ENCODE data around the gene XYLT1.

Gene XYLT1

GRCh38 chr16:17377360-17378324, 93.1 kb downstream of the XYLT1 start:
- DNase-seq (ENCODE audit: low read depth in 2 of 2, low spot score in 1 of 2): no peak

- no peak for DNase-seq (ENCODE audit: low read depth in 2 of 2, low spot score in 1 of 2)
Observed at GRCh38 chr16:17375461-17376304, 95.1 kb downstream of the XYLT1 start.

GRCh38 chr16:17374668-17375255, 96.0 kb downstream of the XYLT1 start:
- no peak for DNase-seq (ENCODE audit: low read depth in 2 of 2, low spot score in 1 of 2)

GRCh38 chr16:17373533-17373932, 97.2 kb downstream of the XYLT1 start:
- DNase-seq (ENCODE audit: low read depth in 2 of 2, low spot score in 1 of 2): no peak

- no peak for DNase-seq (ENCODE audit: low read depth in 2 of 2, low spot score in 1 of 2)
Observed at GRCh38 chr16:17372386-17372785, 98.4 kb downstream of the XYLT1 start.

- DNase-seq (ENCODE audit: low read depth in 2 of 2, low spot score in 1 of 2): no peak
Observed at GRCh38 chr16:17371299-17371698, 99.5 kb downstream of the XYLT1 start.

GRCh38 chr16:17370731-17371285, 100.0 kb downstream of the XYLT1 start:
- DNase-seq (ENCODE audit: low read depth in 2 of 2, low spot score in 1 of 2): no peak

GRCh38 chr16:17370223-17370707, 100.5 kb downstream of the XYLT1 start:
- DNase-seq (ENCODE audit: low read depth in 2 of 2, low spot score in 1 of 2): no peak

GRCh38 chr16:17369421-17370222, 101.1 kb downstream of the XYLT1 start:
- DNase-seq (ENCODE audit: low read depth in 2 of 2, low spot score in 1 of 2): peak in 1 of 2 donors; percentile 41

GRCh38 chr16:17368951-17369350, 101.8 kb downstream of the XYLT1 start:
- DNase-seq (ENCODE audit: low read depth in 2 of 2, low spot score in 1 of 2): no peak

GRCh38 chr16:17368446-17368845, 102.3 kb downstream of the XYLT1 start:
- no peak for DNase-seq (ENCODE audit: low read depth in 2 of 2, low spot score in 1 of 2)

GRCh38 chr16:17367923-17368322, 102.8 kb downstream of the XYLT1 start:
- DNase-seq (ENCODE audit: low read depth in 2 of 2, low spot score in 1 of 2): no peak

GRCh38 chr16:17367036-17367435, 103.7 kb downstream of the XYLT1 start:
- no peak for DNase-seq (ENCODE audit: low read depth in 2 of 2, low spot score in 1 of 2)

- DNase-seq (ENCODE audit: low read depth in 2 of 2, low spot score in 1 of 2): no peak
Observed at GRCh38 chr16:17366299-17366961, 104.3 kb downstream of the XYLT1 start.

- DNase-seq (ENCODE audit: low read depth in 2 of 2, low spot score in 1 of 2): no peak
Observed at GRCh38 chr16:17365591-17366298, 105.0 kb downstream of the XYLT1 start.

GRCh38 chr16:17365211-17365541, 105.6 kb downstream of the XYLT1 start:
- no peak for DNase-seq (ENCODE audit: low read depth in 2 of 2, low spot score in 1 of 2)

- DNase-seq (ENCODE audit: low read depth in 2 of 2, low spot score in 1 of 2): no peak
Observed at GRCh38 chr16:17364319-17365210, 106.2 kb downstream of the XYLT1 start.

GRCh38 chr16:17362946-17363345, 107.8 kb downstream of the XYLT1 start:
- no peak for DNase-seq (ENCODE audit: low read depth in 2 of 2, low spot score in 1 of 2)
